ENCODE measurements around the gene DEAF1. TPM values are rescaled to one million over a fixed set of nuclear protein-coding genes. Genes with fewer than 3 reads are reported as not detected.

DEAF1 gene
- total and polyA plus RNA-seq, 2 of the 13 experiments (the other 11 are each of a cell fraction or from before 2014, with no cell fraction given) = 22.3 to 29.6 TPM

DNA sequence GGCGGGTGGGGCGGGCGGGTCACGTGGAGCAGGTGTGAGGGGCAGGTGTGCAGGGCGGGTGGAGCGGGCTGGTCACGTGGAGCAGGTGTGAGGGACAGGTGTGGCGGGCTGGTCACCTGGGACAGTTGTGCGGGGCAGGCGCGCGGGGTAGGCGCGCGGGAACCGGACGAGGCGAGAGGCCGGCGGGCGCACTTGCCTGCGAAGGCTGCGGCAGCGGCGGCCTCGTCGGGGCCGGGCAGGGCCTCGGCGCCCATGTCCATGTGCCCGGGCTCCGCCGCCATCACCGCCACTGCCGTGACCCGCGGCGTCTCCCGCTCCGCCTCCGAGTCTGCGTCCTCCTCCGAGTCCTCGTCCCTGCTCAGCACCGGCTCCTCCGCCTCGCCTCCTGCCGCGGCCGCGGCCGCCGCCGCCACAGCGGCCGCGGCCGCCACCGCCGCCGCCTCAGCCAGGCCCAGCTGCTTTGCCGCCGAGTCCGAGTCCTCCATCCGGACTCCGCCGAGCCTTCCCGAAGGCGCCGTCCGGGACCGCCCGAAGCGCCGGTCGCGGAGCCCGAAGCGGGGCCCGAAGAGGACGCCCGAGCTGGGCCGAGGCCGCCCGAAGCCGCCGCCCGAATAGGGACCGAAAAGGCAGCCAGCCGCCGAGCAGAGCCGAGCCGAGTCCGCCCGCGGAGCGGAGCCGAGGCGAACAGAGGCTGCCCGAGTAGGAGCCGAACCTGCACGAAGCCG, at the start of gene DEAF1 (continued):
- TF ChIP-seq, protein P1, sequence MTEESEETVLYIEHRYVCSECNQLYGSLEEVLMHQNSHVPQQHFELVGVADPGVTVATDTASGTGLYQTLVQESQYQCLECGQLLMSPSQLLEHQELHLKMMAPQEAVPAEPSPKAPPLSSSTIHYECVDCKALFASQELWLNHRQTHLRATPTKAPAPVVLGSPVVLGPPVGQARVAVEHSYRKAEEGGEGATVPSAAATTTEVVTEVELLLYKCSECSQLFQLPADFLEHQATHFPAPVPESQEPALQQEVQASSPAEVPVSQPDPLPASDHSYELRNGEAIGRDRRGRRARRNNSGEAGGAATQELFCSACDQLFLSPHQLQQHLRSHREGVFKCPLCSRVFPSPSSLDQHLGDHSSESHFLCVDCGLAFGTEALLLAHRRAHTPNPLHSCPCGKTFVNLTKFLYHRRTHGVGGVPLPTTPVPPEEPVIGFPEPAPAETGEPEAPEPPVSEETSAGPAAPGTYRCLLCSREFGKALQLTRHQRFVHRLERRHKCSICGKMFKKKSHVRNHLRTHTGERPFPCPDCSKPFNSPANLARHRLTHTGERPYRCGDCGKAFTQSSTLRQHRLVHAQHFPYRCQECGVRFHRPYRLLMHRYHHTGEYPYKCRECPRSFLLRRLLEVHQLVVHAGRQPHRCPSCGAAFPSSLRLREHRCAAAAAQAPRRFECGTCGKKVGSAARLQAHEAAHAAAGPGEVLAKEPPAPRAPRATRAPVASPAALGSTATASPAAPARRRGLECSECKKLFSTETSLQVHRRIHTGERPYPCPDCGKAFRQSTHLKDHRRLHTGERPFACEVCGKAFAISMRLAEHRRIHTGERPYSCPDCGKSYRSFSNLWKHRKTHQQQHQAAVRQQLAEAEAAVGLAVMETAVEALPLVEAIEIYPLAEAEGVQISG (CRISPR knock-in tag; IDR thresholded peaks at IDR 0.05) = no peak
- TF ChIP-seq, protein P2, sequence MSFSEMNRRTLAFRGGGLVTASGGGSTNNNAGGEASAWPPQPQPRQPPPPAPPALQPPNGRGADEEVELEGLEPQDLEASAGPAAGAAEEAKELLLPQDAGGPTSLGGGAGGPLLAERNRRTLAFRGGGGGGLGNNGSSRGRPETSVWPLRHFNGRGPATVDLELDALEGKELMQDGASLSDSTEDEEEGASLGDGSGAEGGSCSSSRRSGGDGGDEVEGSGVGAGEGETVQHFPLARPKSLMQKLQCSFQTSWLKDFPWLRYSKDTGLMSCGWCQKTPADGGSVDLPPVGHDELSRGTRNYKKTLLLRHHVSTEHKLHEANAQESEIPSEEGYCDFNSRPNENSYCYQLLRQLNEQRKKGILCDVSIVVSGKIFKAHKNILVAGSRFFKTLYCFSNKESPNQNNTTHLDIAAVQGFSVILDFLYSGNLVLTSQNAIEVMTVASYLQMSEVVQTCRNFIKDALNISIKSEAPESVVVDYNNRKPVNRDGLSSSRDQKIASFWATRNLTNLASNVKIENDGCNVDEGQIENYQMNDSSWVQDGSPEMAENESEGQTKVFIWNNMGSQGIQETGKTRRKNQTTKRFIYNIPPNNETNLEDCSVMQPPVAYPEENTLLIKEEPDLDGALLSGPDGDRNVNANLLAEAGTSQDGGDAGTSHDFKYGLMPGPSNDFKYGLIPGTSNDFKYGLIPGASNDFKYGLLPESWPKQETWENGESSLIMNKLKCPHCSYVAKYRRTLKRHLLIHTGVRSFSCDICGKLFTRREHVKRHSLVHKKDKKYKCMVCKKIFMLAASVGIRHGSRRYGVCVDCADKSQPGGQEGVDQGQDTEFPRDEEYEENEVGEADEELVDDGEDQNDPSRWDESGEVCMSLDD (CRISPR knock-in tag; IDR thresholded peaks at IDR 0.05; ENCODE audit: borderline replicate concordance) = no peak
- TF ChIP-seq ZSCAN29 (CRISPR knock-in tag; conservative IDR thresholded peaks at IDR 0.05) (no peak), ATAD3A (CRISPR knock-in tag; IDR thresholded peaks at IDR 0.05) (no peak), ZMYM3 (CRISPR knock-in tag; IDR thresholded peaks at IDR 0.05) (no peak), ZNF496 (CRISPR knock-in tag; IDR thresholded peaks at IDR 0.05; ENCODE audit: insufficient replicate concordance) (no peak), ZFP36 (IDR thresholded peaks at IDR 0.05; ENCODE audit: borderline replicate concordance, low read depth, low read length, partially characterized antibody) (no peak)
- TF ChIP-seq, protein P3, sequence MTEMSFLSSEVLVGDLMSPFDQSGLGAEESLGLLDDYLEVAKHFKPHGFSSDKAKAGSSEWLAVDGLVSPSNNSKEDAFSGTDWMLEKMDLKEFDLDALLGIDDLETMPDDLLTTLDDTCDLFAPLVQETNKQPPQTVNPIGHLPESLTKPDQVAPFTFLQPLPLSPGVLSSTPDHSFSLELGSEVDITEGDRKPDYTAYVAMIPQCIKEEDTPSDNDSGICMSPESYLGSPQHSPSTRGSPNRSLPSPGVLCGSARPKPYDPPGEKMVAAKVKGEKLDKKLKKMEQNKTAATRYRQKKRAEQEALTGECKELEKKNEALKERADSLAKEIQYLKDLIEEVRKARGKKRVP (CRISPR knock-in tag; IDR thresholded peaks at IDR 0.05) = no peak
- TF ChIP-seq, protein P4, sequence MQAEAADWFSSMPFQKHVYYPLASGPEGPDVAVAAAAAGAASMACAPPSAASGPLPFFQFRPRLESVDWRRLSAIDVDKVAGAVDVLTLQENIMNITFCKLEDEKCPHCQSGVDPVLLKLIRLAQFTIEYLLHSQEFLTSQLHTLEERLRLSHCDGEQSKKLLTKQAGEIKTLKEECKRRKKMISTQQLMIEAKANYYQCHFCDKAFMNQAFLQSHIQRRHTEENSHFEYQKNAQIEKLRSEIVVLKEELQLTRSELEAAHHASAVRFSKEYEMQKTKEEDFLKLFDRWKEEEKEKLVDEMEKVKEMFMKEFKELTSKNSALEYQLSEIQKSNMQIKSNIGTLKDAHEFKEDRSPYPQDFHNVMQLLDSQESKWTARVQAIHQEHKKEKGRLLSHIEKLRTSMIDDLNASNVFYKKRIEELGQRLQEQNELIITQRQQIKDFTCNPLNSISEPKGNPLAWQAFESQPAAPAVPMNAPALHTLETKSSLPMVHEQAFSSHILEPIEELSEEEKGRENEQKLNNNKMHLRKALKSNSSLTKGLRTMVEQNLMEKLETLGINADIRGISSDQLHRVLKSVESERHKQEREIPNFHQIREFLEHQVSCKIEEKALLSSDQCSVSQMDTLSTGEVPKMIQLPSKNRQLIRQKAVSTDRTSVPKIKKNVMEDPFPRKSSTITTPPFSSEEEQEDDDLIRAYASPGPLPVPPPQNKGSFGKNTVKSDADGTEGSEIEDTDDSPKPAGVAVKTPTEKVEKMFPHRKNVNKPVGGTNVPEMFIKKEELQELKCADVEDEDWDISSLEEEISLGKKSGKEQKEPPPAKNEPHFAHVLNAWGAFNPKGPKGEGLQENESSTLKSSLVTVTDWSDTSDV (CRISPR knock-in tag; IDR thresholded peaks at IDR 0.05) = no peak
- TF ChIP-seq, protein P5, sequence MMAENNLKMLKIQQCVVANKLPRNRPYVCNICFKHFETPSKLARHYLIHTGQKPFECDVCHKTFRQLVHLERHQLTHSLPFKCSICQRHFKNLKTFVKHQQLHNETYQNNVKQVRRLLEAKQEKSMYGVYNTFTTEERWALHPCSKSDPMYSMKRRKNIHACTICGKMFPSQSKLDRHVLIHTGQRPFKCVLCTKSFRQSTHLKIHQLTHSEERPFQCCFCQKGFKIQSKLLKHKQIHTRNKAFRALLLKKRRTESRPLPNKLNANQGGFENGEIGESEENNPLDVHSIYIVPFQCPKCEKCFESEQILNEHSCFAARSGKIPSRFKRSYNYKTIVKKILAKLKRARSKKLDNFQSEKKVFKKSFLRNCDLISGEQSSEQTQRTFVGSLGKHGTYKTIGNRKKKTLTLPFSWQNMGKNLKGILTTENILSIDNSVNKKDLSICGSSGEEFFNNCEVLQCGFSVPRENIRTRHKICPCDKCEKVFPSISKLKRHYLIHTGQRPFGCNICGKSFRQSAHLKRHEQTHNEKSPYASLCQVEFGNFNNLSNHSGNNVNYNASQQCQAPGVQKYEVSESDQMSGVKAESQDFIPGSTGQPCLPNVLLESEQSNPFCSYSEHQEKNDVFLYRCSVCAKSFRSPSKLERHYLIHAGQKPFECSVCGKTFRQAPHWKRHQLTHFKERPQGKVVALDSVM (CRISPR knock-in tag; IDR thresholded peaks at IDR 0.05) = no peak
